T-helper 2 cell treated with Interferon-gamma antibody and Interleukin-4, amounts not matched to agents 100 ng/mL and 5 ng/mL, for 36 hours (primary cell): ENCODE data around the gene NUBPL. TPM values are rescaled to one million over a fixed set of nuclear protein-coding genes. Genes with fewer than 3 reads are reported as not detected.
"Not testable (repeated sequence)": the region's sequence is repeated elsewhere in the genome, so short reads cannot be mapped to it uniquely, and the experiment has no call there.

Experiments
- intact Hi-C: fragments of 100-400 bp; cut with micrococcal nuclease; formaldehyde crosslinking; loops from one replicate; pipeline ENCODE4 v1.15.1; 2023
- total RNA-seq: library from RNA; stranded (reverse); gene quantifications from 2 replicates; pipeline ENCODE4 v1.2.3, GENCODE V29; 2022

The NUBPL gene
- total RNA-seq, 1 donor from 2014 or later: 8.3 TPM

DNA sequence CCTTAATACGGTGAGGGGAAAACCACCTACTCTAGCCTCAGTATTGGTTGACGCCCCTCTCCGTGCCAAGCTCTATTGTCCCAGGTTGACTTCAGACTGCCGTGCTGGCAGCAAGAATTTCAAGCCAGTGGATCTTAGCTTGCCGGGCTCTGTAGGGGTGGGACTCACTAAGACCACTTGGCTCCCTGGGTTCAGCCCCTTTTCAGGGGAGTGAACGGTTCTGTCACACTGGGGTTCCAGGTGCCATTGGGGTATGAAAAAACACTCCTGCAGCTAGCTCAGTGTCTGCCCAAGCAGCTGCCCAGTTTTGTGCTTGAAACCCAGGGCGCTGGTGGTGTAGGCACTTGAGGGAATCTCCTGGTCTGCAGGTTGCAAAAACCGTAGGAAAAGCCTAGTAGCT is 107.1 kb downstream of the NUBPL start:
- intact Hi-C loops: no loop called here

DNA sequence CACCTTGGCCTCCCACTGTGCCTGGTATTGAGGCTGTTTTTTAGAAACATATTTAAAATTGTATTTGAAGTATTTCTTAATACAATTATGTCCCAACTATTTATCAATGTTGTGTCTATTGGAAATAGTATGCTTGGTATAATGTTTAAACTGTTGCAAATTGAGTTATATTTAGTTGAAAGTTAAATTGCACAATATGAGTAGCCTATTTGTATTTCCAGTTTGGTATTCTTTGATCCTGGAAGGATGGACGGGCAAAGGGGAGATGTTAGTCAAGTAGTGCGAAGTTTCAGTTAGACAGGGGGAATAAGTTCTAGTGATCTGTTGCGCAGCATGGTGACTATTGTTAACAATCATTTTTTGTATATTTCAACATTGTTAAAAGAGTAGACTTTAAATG is 111.5 kb downstream of the NUBPL start:
- intact Hi-C loops: no loop called here

DNA sequence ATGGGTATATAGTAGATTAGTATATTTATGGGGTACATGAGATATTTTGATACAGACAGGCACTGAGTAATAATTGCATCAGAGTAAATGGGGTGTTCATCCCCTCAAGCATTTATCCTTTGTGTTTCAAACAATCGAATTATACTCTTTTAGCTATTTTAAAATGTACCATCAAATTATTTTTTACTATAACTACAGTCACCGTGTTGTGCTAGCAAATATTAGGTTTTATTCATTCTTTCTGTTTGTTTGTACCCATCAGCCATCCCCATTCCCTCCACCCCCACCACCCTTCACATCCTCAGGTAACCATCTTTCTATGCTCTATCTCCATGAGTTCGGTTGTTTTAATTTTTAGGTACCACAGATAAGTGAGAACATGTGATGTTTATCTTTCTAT is 115.8 kb downstream of the NUBPL start:
- intact Hi-C loops: no loop called here

DNA sequence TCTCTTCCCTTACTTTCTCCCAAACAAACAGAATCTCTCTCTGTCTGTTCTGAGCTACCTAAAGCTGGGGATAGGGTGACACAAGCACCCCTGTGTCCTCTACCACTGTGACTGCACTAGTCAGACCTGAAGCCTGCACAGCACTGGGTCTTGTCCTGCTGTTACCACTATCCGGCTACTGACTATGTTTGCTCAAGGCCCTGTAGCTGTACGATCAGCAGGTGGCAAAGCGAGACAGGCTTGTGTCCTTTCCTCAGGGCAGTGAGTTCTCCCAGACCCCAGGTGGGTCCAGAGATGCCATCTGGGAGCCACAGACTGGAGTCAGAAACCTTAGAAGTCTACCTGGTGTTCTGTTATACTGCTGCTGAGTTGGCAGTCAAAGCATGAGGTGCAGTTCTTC is 116.4 kb downstream of the NUBPL start:
- intact Hi-C loops: no loop called here

DNA sequence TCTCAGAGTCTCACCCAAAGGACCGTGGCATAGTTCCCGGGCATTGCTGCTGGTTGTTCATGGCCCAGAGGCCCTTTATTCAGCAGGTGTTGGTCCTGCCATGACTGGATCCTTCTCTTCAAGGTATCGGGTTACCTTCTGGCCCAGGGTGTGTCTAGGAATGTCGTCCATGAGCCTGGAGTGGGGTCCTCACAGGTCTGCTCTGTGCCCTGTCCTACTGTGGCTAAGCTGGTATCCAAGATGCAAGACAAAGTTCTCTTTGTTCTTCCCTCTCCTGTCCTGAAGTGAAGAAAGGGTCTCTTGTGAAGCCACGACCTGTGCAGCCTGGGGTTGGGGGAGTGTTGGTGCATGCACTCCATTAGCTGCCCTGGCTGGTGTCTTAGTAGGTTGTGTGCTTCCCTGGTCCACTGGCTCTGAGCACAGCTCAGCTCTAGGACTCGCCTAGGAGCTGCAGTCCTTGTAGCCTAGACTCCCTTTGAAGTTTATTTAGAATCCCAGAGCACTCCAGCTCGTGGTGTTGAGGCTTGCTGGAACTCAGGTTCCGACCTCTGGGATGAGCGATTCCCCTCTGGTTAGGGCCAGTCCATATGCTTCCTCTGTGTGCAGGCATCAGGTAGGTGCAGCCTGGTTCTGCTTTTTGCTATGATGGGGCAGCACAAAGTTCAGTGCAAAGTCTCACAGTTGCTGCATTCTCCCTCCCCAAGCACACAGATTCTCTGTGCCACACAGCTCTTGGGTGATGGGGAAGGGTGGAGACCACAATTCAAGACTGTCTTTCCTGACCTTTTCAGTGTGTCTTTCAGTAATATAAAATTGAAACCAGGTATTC is 117.4 kb downstream of the NUBPL start:
- intact Hi-C loops: no loop called here

DNA sequence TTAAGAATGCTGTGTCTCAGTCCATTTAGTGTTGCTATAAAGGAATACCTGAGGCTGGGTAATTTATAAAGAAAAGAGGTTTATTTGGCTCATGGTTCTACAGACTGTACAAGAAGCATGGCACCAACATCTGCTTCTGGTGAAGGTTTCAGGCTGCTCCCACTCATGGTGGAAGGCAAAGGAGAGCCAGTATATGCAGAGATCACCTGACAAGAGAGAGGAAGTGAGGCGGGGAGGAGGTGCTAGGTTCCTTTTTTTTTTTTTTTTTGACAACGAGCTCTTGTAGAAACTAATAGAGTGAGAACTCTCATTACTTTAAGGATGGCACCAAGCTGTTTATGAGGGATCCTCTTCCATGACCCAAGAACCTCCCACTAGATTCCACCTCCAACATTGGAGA is 121.6 kb downstream of the NUBPL start:
- intact Hi-C loops: no loop called here

DNA sequence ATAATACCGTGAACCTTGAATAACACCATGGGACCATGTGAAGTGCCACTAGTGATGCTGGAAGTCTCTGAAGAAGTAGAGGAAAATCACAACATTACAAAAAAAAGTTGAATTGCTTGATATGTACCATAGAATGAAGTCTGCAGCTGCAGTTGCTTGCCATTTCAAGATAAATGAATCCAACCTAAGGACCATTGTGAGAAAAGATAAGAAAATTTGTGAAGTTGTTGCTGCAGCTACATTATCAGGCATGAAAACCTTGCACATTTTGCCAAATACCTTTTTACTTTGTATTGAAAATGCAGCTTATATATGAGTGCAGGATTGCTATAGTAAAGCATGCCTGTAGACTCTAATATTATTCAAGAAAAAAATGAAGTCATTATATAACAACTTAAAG is 126.5 kb downstream of the NUBPL start:
- intact Hi-C loops: no loop called here

DNA sequence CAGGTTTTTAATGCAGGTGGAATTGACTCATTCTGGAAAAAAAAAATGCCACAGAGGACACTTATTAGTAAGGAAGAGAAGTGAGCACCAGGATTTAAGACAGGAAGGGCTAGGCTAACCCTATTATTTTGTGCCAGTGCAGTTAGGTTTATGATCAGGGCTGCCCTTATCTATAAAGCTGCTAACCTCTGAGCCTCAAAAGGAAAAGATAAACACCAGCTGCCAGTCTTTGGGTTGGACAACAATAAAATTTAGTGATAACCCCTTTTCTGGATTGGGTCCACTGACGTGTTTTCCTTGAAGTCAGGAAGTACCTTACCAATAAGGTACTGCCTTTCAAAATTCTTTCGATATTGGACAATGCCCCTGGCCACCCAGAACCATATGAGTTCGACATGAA is 128.9 kb downstream of the NUBPL start:
- intact Hi-C loops: no loop called here

DNA sequence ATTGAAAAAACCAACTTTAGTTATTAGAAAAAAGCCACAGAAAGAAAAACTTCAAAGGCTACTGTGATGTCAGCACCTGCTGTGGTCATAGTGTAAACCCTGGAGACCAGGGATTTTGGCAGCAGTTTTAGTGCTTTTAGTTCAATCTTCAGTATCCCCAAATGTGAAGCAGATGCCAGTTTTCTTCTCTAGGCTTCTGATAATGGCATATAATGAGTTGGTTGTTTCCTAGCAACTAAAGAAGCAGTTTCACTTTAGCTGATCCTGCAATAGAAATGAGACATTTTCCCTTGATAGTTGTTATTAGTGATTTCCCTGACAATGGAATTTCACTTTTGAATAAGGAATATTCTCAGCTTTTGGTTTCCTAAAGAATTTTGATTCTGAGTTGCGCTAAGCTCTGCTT is 131.2 kb downstream of the NUBPL start:
- intact Hi-C loops: no loop called here

DNA sequence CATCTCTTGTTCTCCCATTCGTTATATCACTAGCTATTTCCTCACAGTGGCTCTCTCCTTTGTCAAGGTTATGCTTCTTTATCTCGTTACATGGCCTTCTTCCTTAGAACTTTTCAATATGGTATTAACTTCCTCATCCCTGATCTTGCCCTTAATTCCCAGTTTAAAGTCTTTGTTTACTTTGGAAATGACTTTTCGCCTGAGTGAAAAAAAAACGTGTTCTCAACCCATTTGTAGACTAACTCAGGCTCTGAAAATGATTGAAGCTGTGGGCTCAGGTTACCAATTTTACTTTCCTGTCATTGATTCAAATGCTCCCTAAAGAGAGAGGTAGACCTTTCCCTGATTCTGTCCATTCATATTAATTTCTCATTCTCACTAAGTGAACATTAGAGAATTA is 135.2 kb downstream of the NUBPL start:
- intact Hi-C loops: no loop called here

DNA sequence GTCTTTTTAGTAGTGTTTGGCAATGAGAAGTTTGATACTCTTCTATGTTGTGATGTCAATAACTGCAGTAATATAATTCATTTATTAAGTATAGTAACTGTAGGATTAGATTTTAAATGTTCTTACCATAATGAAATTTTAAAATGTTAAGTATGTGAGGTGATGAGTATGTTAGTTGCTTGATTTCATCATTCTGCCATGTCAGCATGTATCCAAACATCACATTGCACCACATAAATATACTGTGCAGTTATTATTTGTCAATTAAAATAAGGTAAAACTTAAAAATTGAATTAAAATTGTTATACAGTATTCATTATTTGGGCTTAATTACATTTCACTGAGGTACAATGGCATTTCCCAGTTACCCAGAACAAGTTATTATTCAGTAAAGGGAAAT is 138.6 kb downstream of the NUBPL start:
- intact Hi-C loops: no loop called here

DNA sequence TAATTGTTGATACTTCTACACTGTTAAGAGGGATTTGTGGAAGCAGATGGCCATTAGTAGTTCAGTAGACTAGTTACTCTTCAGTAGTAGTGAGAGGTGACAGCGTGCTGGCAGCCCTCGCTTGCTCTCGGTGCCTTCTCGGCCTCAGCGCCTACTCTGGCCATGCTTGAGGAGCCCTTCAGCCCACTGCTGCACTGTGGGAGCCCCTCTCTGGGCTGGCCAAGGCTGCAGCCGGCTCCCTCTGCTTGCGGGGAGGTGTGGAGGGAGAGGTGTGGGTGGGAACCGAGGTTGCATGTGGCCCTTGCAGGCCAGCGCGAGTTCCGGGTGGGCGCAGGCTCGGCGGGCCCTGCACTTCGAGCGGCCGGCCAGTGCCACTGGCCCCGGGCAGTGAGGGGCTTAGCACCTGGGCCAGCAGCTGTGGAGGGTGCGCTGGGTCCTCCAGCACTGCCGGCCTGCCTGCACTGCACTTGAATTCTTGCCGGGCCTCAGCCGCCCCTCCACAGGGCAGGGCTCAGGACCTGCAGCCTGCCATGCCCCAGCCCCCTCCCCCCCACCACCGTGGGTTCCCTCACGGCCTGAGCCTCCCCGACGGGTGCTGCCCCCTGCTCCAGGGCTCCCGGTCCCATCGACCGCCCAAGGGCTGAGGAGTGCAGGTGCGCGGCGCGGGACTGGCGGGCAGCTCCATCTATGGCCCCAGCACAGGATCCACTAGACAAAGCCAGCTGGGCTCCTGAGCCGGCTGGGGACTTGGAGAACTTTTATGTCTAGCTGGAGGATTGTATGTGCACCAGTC is 139.3 kb downstream of the NUBPL start:
- intact Hi-C loops: no loop called here

DNA sequence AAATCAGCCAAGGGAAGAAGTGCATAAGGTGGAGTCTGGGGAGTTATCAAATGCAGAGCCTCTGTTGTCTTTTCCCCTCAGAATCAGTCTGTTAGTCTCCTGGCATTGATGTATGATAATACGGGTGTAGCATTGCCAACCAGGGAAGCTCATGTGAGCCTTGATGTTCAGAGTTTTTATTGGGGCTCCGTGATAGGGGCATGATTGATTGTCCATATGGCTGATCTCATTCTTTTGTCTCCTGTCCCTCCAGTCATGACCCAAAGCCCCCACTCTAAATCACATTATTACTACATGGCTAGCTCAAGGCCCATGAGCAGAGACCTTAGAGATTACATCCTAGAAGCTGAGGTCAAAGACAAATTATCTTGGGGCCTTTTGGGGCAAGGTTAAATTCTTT is 140.9 kb downstream of the NUBPL start:
- intact Hi-C loops: no loop called here

DNA sequence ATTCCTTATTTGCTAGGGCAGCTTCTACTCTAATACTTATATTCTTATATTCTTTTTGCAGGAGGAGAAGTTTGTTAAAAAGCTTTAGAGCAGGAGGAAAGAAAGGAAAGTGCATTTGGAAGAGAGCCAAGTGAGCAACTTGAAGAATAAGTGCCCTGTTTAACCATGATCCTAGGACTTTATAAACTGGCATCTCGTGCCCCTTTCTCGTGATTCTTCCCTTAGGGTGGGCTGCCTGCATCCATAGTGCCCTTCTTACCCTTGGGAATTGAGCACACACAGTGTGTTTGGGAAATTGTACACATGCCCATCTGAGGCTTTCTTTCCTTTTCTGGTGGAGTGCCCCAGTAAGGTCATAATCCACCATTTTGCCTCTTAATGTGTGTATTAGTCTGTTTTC is 141.9 kb downstream of the NUBPL start:
- intact Hi-C loops: no loop called here

DNA sequence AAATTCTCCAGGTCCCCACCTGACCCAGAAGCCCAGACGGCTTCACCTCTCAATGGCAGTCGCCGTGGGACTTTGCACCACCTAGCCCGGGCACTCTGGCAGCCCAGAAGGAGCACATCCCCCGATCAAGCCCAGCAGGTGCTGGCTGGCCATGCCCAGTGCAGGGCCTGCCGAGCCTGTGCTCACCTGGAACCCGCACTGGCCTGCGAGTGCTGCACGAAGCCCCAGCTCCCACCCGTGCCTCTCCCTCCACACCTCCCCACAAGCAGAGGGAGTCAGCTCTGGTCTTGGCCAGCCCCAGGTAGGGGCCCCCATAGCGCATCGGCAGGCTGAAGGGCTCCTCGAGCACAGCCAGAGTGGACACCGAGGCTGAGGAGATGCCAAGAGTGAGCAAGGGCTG is 144.5 kb downstream of the NUBPL start:
- intact Hi-C loops: no loop called here

DNA sequence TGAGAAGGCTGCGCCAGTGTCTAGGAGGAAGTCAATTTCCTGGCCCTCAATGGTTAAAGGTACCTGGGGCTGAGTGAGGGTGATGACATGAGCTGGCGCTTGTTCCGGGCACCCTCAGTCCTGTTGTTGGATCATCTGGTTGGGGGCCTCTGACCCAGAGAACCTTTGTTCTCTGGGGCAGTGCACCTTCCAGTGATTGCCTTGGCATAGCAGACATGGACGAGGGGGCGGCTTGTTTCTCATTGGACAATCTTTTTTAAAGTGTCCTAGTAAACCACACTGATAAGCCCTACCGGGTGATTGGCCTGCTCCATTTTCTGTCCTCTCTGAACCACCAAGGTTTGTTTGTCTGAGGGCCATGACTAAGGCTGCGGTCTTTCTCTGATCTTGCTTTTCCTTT is 147.5 kb downstream of the NUBPL start:
- intact Hi-C loops: not testable (repeated sequence)

DNA sequence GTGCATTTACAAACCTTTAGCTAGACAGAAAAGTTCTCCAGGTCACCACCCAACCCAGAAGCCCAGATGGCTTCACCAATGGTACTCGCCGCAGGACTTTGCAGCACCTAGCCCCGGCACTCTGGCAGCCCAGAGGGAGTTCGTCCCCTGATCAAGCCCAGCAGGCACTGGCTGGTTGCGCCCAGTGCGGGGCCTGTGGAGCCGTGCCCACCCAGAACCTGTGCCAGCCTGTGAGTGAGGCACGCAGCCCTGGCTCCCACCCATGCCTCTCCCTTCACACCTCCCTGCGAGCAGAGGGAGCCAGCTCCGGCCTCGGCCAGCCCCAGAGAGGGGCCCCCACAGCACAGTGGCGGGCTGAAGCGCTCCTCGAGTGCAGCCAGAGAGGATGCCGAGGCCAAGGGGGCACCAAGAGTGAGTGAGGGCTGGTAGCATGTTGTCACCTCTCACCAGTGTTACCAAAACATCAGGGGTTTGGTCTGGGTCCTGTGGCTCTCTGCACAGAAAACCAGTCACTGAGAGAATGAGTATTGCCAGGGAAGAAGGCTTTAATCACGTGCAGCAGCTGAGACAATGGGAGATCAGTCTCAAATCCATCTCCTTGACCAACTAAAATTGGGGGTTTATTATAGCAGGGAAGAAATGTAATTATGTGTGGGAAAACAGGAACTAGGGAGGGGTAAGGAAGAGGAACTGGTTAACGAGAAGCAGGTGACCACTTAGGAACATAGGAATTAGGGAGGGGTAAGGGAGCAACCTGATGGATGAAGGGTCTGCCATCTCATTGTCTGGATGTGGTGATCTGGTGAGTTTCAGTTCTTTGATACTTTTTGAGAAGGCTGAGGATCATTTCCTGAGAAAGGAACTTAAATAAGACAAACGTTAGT is 151.3 kb downstream of the NUBPL start:
- intact Hi-C loops: no loop called here

DNA sequence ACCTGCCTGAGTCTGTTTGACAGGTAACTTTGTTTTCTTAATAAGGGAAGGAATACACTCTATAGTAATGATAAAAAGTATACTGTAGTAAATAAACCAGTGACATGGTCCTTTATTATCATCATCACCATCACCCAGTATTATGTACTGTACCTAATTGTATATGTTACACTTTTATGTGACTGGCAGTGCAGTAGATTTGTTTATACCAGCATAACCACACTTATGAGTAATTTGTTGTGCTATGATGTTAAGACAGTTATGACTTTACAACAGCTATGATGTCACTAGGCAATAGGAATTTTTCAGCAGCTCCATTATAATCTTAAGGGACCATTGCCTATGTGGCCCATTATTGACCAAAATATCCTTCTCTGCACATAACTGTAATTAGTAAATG is 155.0 kb downstream of the NUBPL start:
- intact Hi-C loops: no loop called here

DNA sequence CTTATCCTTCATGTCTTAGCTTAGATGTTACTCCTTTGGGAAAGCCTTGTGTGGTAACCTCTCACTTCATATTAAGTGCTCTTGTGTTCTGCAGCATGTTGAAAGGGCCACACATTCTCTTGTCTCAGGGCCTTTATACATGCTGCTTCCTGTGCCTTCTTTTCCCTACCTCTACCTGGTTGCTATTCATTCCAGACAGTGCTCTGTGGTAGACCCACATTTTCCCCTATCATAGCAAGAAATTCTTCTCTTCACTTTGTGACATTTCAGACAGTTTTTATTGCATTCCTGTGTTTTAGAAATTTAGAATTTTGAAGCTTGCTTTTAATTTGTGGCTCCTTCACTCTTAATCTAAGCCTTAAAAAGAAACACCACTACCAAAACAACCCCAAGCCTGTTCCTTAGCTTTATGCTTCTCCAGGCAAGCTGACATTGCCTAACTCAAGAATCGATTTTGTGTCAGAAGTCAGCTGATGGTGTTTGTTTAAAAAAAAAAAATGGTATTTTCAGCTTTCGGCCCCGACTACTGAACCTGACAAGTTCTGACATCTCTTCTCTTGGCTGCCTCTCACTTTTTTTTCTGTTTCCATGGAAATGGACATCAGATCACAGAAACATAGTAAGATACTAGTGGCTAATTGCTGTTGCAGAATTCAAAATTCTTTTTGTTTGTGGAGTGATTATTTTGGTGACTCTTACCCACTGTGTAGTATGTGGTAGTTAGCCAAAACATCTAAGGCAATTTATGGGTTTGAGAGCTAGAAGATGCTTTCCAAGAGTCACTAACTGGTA is 156.3 kb downstream of the NUBPL start:
- intact Hi-C loops: no loop called here

DNA sequence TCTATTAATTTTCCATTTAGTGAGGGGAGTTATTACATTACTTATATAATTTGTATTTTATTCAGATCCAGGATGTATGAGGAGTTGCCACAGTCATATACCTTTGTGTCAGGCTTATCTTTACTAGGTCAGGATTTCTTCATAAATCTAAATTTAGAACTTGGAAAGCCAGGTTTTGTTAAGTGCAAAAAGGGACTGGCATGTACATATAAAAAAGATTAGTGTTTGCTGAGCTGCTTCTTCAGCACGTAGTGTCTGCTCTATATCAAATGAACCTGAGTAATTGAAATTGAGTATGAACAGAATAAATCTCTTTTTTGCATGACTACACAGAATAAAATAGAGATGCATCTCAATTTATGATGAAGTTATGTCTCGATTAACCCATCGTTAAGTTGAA is 157.4 kb downstream of the NUBPL start:
- intact Hi-C loops: no loop called here

DNA sequence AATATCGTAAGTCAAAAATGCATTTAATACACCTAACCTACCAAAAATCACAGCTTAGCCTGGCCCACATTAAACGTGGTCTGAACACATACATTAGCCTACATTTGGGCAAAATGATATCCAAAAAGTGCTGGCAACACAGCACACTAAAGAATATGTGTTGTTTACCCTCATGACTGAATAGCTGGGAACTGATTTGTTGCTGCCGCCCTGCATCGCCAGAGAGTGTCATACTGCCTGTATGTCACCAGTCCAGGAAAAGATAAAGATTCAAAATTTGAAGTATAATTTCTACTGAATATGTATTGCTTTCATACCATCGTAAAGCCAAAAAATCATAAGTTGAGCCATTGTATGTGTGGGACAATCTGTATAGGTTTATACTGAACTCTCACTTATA is 157.8 kb downstream of the NUBPL start:
- intact Hi-C loops: no loop called here
